Measurements from ENCODE around the gene DPT.

Gene DPT

DNA sequence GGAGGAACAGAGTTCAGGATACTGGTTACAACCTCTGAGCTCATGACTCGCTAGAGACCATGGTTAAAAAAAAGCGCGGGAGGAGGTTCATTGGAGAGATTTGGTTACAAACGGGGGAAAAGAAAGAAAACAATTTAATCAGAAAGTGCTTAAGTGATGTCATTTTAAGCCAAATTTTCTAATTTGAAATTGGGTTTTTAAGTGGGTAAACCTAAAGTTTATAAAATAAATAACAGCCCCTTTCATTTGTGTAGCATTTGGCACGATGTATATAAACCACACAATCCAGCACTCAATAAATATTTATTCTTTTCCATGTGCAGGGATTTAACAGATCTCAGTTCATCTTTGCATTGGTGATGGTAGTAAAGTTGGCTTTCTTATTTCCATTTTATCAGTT is 7.0 kb upstream of the DPT start:
- DNase-seq (ENCODE audit: low read depth), result no peak

DNA sequence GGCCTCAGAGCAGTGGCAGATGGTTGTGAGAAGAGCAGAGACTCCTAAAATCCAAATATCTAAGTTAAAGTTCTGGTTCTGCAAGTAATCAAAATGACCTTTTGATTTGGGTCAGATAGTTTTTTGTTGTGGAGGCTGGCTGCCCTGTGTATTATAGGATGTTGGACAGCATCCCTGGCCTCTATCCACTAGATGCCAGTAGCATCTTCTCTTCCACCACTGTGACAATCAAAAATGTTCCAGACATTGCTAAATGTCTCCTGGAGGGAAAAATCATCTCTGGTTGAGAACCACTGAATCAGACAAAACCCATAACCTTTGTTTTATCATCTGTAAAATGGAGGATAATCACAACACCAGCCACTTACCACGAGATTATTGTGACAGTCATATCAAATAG is 5.9 kb upstream of the DPT start:
- DNase-seq (ENCODE audit: low read depth), result no peak

DNA sequence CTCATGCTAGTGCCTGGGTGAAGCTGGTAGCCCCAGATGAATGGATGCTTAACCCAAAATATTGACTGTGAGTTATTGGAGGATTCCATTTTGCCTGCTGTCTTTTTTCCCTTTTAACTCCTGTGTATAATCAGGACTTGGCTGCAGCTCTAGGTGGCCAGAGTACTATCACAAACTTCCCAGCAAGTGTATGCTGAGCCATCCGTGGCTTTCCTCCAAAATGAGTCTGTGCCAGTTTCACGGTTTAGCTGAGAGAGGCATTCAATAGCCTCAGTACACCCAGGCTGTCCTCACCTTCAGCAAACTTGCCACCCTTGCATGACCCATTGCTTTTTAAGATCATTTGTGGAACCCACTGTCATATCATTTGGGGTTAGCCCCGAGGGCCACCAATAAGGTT is 5.3 kb upstream of the DPT start:
- DNase-seq (ENCODE audit: low read depth), result no peak

DNA sequence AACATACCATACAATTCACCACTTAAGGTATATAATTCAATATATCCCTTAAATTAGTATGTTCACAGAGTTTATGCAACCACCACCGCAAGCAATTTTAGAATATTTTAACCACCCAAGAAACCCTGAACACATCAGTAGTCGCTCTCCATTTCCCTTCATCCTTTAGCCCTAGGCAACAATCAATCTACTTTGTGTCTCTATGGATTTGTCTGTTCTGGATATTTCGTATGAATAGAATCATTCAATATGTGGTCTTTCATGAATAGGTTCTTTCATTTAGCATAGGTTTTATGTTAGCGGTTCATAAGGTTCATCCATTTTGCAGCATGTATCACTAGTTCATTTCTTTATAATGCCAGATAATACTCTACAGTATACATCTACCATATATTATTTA is 4.2 kb upstream of the DPT start:
- no peak for DNase-seq (ENCODE audit: low read depth)

DNA sequence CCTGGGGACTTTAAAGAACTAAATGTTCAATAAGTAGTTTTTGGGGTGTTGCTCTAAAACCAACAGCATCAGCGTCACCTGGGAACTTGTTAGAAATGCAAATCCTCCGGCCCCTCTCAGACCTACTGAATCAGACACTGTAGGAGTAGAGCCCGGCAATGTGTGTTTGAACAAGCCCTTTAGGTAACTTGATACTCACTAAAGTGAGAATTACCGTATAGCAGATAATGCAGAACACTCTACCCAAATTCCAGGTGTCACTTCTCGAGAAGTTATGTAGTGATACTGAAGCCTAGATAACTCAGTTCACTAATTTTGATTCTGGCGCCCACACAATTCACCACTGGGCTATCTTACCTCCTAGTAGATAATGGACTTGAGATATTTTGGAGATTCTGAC is 3.7 kb upstream of the DPT start:
- no peak for DNase-seq (ENCODE audit: low read depth)

DNA sequence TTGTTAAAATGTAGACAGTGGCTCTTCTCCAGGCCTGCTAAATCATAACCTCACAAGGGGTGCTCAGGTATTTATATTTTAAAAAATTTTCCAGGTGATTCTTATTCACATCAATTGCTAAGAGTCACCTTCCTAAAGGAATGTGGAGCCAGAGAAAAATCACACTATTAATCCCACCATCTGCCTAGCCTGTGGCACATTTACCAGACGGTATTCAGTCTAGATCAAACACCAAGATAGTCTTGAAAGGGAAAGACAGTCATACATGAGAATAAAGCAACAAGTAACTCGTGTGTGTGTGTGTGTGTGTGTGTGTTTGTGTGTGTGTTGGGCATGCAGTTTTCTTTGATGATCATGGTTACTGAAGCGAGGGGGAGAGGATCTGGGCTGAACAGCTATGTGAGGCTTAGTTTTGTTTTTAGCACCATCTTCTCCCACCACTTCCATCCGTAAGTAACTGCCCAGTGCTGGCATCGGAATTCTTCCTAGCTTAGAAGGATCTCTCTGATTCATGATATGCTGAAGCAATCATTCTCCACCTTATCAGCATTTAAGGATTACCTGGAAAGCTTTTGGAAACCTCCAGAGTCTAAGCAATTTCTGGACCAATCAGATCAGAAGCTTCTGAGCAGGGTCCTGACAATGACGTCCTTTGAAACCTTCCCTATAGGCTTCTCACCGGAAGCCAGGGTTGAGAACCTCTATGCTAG is 2.4 kb upstream of the DPT start:
- no peak for DNase-seq (ENCODE audit: low read depth)

DNA sequence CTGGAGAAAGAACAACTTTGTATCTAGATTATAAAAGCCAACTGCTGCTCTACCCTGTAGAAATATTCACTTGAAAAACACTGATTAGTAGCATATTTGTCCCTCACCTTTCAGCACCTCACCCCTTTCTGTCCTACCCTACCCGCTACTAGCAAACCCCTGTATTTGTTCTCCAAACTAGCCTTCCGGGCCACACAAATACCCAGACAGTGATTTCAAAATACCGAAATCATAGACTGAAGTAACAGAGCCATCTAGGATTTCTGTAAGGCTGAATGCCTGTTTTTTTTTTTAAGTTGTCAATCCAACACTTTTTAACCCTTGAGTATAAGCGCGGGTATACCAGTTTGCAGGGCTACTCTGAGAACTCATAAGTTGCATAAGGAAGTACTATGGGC is 398 bp upstream of the DPT start:
- DNase-seq (ENCODE audit: low read depth), result no peak

DNA sequence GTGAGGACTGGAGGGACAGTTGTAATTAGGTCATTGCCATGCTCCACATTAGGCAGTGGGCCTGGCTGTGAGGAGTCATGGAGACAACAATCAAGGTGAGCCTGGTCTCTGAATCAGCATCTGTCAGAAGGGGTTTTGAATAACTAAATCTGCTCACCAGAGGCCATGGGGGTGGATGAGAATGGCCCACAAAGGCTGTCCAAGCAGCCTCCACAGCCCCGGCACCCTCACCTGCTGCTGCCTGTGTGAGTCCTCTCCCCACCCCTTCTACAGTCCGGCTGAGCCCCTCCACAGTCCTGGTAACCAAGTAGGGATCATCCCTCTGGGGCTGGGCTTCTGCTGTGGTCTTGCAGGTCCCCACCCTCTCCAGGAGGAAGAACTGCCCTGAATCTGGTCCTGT is 2.3 kb downstream of the DPT start:
- no peak for DNase-seq (ENCODE audit: low read depth)

DNA sequence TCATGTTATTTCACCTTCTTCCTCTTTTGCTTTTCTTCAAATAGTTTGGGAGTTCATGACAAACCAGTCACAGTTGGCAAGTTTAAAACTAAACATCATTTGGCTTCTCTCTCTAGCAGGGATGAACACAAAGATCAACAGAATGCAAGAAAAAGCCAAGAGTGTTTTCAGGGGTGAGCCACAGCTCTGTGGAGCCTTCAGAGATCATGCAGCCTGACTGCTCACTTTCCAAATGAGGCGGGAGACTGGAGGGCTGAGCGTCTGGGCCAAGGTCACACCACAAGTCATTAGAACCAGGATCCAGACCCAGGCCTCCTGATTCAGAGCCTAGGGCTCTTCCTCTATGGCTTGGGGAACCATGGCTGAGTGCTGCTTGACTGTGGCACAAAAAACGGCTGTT is 2.7 kb downstream of the DPT start:
- no peak for DNase-seq (ENCODE audit: low read depth)

DNA sequence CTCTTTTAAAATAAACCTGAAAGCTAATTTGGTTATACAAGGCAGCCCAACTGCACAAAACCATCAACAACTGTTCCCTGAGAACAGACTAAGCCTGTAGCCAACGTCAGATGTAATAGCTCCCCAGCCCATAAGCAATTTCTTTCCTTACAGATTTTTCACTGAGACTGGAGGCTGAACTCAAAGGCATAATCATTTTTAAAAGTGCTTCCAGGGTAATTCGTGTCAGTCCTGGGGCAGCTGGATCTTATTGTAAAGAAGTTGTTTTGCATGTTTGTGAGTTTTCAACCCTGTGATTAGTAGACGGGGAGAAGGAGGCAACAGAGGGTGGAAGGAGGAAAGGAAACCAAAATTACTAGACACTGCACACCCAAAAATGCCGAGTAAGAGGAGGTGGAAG is 3.2 kb downstream of the DPT start:
- no peak for DNase-seq (ENCODE audit: low read depth)

DNA sequence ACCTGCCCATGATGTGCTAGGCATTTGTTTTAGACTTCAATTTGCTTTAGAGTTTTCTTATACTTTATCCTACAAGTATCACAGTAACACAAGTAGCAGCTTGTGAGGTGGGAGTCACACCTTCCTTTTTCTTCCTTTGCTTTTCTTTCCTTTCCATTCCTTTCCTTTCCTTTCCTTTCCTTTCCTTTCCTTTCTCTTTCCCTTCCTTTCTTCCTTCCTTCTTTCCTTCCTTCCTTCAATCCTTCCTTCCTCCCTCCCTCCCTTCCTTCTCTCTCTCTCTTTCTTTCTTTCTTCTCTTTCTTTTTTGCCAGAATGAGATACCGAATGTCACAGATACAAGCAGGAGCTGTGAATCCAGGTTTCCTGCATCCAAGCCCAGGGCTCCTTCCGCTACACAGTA is 3.9 kb downstream of the DPT start:
- DNase-seq (ENCODE audit: low read depth), result no peak

DNA sequence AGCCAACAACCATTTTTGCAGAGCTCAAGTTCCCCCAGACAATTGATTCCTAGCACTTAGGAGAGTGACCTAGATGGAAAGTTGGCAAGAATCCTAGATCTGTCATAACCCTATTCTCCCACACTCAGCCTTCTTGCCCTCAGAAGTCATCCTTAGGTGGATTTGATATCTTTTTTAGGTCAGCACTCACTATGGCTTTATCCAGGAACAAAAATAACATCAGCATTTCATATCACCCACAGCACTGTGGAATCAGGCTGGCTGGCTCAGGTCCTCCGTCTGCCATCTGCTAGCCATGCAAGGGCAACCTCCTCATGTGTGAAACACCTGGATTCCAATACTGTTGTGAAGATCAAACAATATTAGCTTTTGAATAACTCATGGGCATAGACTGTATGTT is 6.0 kb downstream of the DPT start:
- no peak for DNase-seq (ENCODE audit: low read depth)

DNA sequence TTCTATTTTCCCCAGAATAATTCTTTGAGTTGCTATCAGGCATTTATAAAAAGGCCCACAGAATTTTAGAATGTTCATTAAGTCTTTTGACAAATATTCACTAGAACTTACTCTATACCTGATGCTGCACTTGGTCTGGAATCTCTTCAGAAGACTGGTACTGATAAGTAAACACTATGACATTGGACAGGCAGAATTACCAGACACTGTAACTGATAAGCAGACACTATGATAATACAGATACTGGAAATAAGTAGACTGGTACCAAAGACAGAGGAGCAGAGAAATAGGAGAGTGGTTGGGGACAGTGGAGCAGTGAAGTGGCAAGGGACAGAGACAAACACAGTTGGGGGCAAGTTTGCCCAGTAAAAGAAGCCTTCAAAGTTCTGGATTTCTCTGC is 8.2 kb downstream of the DPT start:
- DNase-seq (ENCODE audit: low read depth), result no peak

DNA sequence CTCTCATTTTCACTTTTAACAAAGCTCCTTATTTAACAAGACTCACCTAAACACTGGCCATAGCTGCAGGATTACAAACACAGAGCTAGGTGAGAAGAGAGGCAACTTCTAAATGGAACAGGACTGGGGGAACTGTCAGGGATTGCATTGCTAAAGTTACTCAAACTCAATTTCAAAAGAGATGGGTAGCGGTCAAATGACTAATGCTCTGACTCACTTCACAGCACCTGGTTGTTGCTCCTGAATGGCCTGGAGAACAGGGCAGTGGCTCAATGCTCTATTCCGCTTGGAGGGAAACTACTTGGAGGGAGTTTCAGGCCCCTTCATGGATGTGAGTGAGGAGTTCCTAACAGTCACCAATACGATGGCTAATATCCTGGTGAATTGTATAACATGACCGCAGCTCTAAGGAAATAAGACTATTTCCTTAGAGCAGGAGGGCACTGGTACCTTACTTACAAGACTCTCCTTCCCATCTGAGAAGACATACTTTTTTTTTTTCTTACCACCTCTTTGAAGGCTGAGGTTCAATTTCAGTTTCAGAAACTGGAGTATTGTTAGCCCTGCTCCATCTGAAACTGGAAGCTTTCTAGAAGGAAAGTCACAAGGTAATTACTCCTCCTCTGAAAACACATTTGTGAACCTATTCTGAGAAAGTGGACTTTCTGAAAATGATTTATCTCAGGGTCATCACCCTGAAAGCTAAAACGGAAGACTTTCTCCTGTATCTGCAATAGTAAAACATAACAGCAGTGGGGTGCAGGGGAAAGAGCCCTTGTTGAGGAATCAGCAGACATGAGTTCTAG is 9.5 kb downstream of the DPT start:
- DNase-seq (ENCODE audit: low read depth), result no peak

DNA sequence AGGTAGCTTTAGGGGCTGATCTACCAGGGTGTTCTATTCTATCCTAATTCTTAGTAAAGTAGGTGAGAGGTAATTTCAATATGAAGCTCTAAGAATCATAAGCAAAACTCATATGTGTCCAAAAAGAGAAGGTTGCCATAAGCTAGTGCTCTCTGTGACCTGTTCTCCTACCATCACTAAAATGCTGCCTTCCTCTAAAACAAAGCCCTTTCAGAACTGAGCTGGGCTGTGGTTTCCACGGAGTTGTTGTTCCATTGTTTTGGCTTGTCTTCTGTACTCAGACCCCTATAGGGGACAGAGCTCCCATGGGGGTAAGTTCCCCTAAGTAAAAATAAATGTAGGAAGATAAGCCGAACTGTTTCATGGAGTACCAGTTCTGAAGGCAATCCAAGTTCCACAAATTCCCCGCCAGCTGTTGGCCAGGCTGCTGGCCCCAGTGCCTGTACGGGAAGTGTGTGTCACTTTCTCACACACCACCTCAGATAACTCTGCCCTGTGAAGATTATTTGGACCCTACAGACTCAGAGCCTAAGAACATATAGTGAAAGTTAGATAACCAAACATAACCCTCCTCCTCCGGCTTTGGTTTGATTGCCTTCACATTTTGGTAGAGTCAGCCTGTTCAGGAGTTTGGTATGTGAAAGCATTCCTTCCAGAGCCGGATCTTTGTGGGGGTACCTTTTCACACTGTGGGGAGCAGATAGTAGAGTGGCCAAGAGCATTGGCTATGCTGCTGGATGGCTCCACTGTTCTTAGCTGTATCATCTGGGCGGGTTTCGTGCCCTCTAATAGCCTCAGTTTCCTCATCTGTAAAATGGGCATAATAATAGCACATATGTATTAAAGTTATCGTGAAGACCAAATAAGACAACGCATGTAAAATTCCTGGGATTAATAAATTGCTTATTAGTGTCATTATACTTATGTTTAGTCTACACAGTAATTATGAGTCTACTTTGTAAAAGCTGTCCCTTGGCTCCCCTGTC is 10.8 kb downstream of the DPT start:
- no peak for DNase-seq (ENCODE audit: low read depth)

DNA sequence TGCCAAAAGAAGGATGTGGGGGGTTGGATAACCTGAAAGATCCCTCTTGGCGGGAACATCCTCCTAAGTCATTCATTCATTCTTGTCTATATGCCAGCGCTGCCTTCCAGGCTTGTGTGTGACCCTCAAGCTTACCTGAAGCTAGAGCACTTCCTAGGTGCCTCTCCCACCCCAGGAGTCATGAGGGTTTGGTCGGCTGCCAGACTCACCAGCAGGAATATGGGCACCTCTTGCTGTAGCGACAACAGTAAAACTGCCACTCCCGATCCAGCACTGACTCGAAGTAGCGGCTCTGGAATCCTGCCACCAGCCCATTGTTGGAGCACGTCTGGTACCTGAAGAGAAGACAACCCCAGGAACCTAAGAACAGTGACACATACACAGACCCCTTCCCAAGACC is 15.0 kb downstream of the DPT start:
- no peak for DNase-seq (ENCODE audit: low read depth)

DNA sequence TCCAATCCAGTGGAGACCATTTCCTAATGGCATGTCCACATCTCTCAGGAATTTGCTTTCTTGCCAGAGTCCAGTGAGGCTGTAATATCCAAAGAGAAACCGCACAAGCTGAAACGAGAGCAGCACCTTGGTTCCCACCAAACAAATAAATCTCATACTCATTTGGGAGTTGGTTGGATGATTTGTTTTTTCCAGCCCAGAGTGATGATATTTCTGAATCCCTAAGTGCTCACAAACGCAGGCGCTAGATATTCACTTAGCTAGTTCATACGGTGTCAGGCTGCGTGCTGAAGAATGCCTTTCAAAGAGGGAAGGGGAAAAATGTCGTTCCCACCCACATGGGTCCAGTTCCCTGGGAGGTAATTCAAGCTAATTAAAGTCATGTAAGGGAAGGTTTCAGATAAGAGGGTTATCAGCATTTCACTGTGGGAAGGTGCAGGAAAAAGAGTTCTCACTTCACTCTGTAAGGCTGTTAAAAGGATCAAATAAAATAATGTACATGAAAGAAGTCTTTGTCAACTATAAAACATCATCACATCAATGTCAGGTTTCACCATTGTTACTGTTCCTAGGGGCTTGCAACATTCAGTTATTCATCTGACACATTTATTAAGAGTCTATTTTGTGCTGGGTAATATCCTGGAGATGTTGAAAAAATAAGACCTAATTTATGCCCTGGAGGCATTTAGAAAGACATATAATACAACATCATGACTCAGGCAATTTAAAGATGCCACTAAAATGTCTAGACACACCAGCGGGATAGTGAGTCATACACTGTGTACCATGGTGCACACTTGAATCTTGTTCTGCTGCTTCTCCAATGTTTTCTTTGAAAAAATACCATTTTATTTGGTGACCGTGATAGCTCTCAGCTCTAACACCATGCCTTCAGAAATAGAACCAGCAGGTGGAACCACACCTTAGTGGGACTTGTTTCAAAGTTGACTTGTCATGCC is 19.3 kb downstream of the DPT start:
- DNase-seq (ENCODE audit: low read depth), result peak; percentile 24

DNA sequence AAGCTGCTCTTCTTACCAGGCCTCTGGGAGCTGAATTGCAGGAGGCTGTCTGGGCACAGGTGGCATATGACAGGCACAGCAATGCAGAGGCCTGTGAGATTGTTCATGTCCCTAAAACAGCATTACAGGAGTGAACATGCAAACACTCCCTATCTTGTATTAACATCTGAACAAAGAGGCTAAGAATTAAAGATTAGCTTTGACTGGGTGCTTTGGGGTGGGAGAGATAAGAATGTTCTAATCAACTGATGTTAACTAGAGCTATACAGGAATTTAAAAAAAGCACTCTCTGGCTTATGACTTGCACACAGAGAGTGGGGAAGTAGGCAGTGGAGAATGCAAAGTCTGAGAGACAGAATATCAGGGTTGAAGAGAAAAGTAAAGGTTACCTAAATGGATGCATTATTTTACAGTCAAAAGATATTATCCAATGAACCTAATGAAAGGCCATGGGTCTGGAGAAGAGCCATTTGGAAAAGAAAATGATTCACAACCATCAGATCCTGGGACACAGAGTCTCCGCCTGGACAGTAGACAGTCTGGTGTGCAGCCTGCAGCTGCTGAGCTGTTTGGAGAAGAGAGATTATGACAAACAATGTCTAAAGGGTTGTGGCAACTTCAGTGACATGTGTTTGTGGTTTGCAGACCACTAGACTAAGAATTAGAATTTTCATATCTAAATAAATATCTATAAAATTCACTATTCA is 20.2 kb downstream of the DPT start:
- peak; percentile 4 for DNase-seq (ENCODE audit: low read depth)

DNA sequence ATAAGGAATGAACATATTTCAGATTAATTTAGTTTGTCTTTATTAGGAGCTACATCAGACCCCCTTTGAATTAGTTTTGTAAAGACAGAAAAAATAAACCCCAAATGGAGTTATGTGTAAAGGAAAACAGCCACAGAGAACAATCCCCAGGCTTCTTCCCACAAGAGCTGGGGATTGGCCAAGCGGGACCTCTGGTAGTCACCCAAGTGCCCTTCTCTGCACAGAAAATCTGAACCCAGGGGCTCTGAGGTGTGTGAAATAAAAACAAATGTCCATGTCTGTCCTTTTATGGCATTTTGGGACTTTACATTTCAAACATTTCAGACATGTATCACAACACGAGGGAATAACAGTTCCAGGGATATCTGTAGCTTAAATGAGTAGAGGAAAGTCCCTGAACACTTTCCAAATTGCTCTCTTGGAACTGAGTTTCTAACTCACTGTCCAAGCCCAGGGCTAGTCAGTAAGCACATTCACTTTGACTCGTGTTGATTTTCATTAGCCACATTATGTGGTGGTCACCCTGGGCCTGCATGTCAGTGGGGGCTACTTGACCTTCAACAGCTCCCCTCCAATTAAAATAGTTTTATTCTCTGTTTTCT is 22.5 kb downstream of the DPT start:
- DNase-seq (ENCODE audit: low read depth), result no peak

DNA sequence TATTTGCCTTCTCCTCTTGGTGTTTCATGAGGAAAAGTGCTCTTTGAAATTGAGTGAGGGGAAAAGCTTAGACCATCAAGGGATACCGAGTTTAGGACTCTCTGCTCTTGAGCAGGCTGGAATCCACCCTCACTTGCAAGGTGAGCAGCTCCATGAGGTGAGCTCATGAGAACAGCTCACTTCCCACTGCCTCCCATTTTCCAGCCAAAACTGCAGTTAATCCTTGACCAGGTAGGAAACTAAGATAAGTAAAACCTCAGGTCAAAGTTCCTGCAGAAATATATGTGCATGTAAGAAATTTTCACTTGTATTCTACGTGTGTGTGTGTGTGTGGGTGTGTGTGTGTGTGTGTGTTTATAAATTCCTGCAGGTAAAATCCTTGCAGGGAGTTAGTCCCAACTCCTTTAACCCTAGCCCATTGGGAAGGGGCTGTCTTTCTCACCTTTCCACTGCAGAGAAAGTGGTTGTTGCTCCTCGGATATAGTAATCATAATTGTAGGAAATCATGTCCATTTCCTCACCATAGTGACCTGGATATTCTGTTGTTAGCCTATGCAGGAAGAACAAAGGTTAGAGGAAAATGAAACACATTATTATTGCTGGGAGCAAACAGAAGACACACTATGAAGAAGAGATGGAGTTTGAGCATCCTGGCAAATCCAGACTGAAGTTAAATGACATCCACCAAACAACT is 28.3 kb downstream of the DPT start:
- no peak for DNase-seq (ENCODE audit: low read depth)
